ENCODE results near the gene APOL2.
"Not testable (repeated sequence)": the region's sequence is repeated elsewhere in the genome, so short reads cannot be mapped to it uniquely, and the experiment has no call there.

Gene APOL2

GRCh38 chr22:36197514-36198146 is 41.7 kb downstream of the APOL2 start:
- no peak for DNase-seq (ENCODE audit: low read depth)

GRCh38 chr22:36197065-36197440 is 42.3 kb downstream of the APOL2 start:
- no peak for DNase-seq (ENCODE audit: low read depth)

DNA sequence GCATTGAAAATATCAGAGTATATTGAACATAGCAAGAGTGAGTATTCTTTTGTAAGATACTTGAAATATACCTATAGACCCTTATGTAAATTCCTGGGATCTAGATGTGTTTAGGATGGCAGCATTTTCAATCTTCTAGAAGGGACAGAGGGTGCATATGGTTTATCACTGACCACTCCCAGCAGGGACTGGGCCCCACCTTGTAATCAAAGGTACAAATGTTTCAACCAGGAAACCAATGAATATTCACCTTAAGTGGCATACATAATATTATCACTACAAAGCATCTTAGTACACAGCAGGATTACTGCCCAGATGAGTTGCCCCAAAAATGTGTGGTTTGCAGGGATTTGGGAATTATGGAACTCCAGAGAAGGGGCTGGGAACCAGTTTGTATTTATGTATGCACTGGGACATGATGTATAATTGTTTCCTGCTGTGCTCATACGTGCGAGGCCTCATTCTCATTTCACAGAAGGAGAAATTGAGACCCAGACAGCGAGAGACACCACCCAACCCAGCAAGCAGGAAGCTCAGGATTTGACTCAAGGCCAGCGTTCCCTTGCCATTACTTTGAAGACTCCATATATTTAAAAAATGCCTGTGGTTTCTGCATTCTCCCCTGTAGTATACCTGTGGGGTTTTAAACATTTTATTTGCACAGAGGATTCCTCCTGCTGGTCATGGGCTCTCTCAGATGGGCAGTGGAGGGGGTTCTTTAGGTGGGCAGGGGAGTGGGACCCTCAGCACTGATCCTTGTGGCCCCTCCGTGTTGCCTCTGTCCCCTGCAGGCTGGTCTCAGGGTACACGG is 42.9 kb downstream of the APOL2 start:
- no peak for DNase-seq (ENCODE audit: low read depth)

DNA sequence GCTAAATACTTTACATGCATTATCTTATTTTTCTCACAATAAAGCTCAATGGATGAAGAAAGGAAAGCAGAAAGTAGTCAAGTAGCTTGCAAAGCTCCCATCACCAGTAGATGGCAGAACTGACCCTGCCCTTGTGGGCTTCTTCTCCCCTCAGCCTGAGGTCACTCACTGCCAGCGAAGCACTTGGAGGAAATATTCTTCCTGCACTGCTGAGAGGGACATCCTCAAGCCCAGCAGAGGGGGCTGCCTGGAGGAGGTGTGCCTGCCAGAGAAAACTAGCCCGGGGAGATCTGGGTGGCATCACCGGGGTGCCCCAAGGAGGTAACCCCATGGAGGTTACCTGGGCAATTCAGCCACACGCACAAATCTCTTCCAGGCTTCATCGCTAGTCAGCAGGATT is 44.4 kb downstream of the APOL2 start:
- no peak for DNase-seq (ENCODE audit: low read depth)

GRCh38 chr22:36194385-36194784 is 44.9 kb downstream of the APOL2 start:
- DNase-seq (ENCODE audit: low read depth): no peak

GRCh38 chr22:36193577-36193976 is 45.8 kb downstream of the APOL2 start:
- DNase-seq (ENCODE audit: low read depth): no peak

DNA sequence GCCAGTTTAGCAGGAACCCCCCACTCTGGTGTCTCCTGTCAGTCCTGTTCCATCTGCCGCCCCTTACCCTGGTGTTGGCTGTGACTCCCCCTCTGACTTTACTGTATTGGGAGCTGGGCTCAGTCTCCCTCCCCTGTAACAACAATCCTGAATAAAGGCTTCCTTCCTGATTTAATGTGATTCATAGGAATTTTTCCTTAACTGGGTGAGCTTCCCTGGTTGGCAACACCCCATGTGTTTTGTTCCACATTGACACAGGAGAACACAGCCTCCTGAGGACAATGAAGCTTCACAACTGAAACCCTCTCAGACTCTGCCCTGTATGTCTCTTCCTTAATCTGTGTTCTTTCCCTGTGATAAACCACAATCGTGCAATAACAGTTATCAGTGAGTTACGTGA is 46.2 kb downstream of the APOL2 start:
- DNase-seq (ENCODE audit: low read depth): no peak

DNA sequence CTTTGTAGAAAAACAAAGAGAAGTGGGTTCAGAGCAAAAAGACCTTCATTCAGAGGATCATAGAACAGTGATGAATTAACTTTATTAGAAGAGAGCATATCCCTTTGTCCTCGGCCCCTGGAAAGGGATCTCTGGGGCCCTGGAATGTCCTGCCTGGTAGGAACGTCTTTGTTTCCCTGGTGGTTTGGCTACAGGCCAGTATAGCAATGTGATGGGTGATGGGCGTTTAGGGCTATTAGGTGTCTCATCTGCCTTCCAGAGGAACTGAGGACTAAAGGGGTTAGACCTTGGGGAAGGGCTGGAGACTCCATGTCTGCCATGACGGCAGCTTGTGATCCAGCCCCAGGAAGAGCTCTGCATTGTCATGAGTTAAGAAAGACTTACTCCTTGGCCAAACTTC is 46.8 kb downstream of the APOL2 start:
- no peak for DNase-seq (ENCODE audit: low read depth)

DNA sequence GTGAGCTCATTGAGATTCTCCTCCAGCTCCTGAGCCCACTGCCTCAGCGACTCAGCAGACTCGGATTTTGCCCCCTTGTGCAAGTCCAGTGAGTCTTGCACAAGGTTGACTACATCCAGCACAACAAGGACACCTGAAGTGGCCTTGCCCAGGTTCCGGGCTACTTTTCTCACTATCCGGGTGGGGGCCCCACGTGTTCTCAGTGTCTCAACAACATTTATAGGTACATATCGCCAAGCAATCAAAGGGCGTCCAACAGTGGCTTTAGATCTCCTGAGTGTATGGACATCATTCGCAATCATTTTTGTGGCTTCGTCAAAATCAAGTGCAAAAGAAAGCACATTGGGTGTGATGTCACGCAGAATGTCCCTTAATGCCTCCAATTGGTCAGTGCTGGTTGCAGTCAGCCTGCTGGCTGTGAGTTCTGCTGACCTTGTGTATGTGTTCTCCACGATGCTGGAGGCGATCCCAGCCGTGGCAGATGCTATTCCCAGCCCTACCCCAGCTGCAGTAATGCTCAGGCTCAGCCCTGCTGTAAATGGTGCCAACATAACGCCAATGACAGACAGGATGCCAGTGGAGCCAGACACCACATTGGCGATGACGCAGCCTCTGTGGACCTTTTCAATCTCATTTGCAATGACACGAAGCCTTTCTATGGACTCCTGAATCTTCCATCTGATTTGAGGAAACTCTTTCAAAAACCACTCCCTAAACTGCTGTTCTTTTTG is 48.1 kb downstream of the APOL2 start:
- no peak for DNase-seq (ENCODE audit: low read depth)

- not testable (repeated sequence) for DNase-seq (ENCODE audit: low read depth)
Observed at GRCh38 chr22:36187862-36188261, 51.5 kb downstream of the APOL2 start.

- no peak for DNase-seq (ENCODE audit: low read depth)
Observed at GRCh38 chr22:36185828-36186624, 53.3 kb downstream of the APOL2 start.

DNA sequence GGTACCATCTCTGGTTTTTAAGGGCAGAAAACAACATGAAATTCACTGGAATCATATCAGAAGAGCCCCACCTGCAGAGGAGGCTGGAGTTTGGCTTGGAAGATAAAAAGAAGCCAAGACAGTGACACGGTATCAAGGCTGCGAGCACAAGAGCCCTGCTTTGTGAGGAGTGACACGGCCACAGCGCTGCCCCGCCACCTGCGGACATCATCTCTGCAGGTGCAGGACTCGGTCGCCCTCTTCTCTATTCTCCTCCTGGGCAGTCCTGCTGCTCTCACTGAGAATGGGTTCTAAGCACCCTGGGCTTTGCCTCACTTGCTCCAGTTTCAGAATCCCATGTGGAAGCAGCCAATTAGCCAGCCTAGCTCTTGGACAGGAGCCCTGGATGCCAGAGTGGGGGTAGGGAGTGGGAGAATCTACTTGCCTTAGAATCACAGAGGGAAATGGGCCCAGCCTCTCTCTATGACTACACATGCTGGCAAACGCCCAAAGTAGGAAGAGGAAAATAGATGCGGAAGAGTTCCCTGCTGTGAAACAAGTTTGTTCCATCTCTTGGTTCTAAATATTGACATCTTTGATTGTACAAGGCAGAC is 54.8 kb downstream of the APOL2 start:
- no peak for DNase-seq (ENCODE audit: low read depth)

GRCh38 chr22:36183446-36183845 is 55.9 kb downstream of the APOL2 start:
- DNase-seq (ENCODE audit: low read depth): no peak

- no peak for DNase-seq (ENCODE audit: low read depth)
Observed at GRCh38 chr22:36182857-36183256, 56.5 kb downstream of the APOL2 start.

DNA sequence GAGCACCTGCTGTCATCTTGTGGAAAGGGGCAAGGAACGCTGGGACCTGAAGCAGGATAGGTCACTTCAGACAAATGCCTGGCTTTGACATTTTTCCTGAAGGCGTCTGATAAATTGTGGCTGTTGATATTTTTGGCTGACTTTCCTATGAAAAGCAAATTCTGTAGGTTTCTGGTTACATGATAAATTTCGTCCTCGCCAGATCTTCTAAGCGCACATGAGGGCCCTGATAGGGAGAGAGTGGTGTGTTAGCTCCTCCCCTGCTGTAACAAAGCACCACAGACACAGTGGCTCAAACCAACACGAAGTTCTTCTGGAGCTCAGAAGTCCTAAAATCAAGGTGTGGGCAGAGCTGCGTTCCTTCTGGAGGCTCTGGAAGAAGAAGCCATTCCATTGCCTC is 57.3 kb downstream of the APOL2 start:
- DNase-seq (ENCODE audit: low read depth): no peak

- DNase-seq (ENCODE audit: low read depth): no peak
Observed at GRCh38 chr22:36180928-36181327, 58.4 kb downstream of the APOL2 start.

DNA sequence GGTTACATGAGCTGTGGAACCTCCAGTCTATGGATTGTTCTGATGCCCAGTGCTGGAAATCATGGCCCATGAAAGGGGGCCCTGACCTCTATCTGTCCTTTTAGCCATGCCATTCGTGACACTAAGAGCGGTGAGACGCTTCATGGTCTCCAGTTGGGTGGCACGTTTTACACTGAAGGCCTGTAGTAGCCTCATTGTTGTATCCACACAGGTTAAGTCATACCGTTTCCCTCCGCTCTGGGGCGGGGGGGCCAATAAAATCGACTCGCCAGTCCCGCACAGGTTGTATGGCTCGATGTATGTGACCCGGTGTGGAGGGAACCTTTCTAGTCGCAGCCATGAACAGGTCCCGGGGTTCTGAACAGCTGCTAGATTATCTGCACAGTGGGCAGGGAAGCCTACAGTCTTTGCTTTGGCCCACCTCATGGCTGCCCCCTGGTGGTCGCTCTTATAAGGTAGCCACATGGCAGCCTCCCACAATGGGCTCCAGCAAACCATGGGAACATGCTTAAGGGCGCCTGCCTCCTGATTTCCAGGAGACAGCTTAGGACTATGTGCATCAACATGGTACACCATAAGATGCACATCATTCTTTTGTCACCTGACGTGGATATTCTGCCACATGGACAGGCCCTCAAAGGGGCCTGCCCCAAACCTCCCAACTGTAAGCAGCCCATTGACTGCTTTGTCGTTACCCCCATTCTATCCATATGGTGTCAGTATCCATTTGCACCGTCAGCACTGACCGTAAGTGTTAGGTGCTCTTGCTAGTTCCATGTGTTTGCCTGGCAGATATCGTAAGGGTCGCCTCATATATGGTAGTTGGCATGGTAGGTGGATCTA is 59.1 kb downstream of the APOL2 start:
- DNase-seq (ENCODE audit: low read depth): no peak

DNA sequence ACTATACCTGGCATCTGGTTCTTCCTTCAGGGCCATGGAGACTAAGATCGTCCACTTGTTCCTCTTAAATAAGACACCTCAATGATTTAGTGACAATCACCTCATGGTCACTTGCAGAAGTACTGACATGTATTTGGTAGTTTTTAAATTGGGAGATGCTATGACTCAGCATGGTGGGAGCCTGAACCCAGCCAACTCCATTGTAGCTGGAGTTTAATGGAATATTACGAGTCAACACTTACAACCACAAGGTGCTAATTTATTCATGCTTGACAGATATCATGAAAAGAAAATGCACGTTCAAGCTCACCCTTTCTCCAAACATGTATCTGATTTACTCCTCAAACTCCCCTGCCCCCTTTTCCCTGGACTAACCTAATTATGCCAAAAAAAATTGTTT is 62.2 kb downstream of the APOL2 start:
- no peak for DNase-seq (ENCODE audit: low read depth)

All from CMK (cell line).